HPDE6-E6E7 (cell line): ENCODE measurements around the gene RASGRF1.
"Not testable (repeated sequence)": the region's sequence is repeated elsewhere in the genome, so short reads cannot be mapped to it uniquely, and the experiment has no call there.

ENCODE experiments used
- DNase-seq: peaks from one replicate; pipeline ENCODE4 v3.0.0; 2011; ENCODE audit warnings: missing footprints; ENCODE audit errors: extremely low spot score

RASGRF1 gene

GRCh38 chr15:79006071-79006470 lies 84.5 kb downstream of the RASGRF1 start:
- no peak for DNase-seq

GRCh38 chr15:79004336-79004735 lies 86.2 kb downstream of the RASGRF1 start:
- peak; percentile 79 for DNase-seq

GRCh38 chr15:79003896-79004295 lies 86.7 kb downstream of the RASGRF1 start:
- no peak for DNase-seq

- no peak for DNase-seq
These were observed 87.3 kb downstream of the RASGRF1 start for GRCh38 chr15:79003301-79003700.

GRCh38 chr15:79002581-79002980 lies 88.0 kb downstream of the RASGRF1 start:
- peak; percentile 49 for DNase-seq

GRCh38 chr15:78999636-79000035 lies 90.9 kb downstream of the RASGRF1 start:
- DNase-seq, result no peak

GRCh38 chr15:78998526-78998925 lies 92.1 kb downstream of the RASGRF1 start:
- DNase-seq, result no peak

GRCh38 chr15:78997981-78998499 lies 92.5 kb downstream of the RASGRF1 start:
- DNase-seq, result no peak

GRCh38 chr15:78996894-78997275 lies 93.7 kb downstream of the RASGRF1 start:
- no peak for DNase-seq

- no peak for DNase-seq
These were observed 94.4 kb downstream of the RASGRF1 start for GRCh38 chr15:78995921-78996893.

- DNase-seq, result not testable (repeated sequence)
These were observed 95.4 kb downstream of the RASGRF1 start for GRCh38 chr15:78995161-78995560.

GRCh38 chr15:78993931-78994530 lies 96.5 kb downstream of the RASGRF1 start:
- no peak for DNase-seq

GRCh38 chr15:78993257-78993930 lies 97.2 kb downstream of the RASGRF1 start:
- DNase-seq, result no peak

GRCh38 chr15:78992416-78993256 lies 97.9 kb downstream of the RASGRF1 start:
- no peak for DNase-seq

GRCh38 chr15:78991879-78992278 lies 98.7 kb downstream of the RASGRF1 start:
- no peak for DNase-seq

GRCh38 chr15:78991476-78991875 lies 99.1 kb downstream of the RASGRF1 start:
- DNase-seq, result no peak

- no peak for DNase-seq
These were observed 100.3 kb downstream of the RASGRF1 start for GRCh38 chr15:78990278-78990677.

- DNase-seq, result no peak
These were observed 100.8 kb downstream of the RASGRF1 start for GRCh38 chr15:78989701-78990240.

- DNase-seq, result peak; percentile 99
These were observed 102.1 kb downstream of the RASGRF1 start for GRCh38 chr15:78988361-78988911.

GRCh38 chr15:78987556-78988360 lies 102.8 kb downstream of the RASGRF1 start:
- DNase-seq, result no peak
